Measurements from ENCODE around the gene NAIF1.

GRCh38 chr9:128102196-128102595, 35.1 kb upstream of the NAIF1 start:
- no peak for TF ChIP-seq POLR2AphosphoS5 (IDR thresholded peaks at IDR 0.05)
- TF ChIP-seq POLR2A (IDR thresholded peaks at IDR 0.05): no peak
- TF ChIP-seq CTCF (IDR thresholded peaks at IDR 0.05 in 8 of 11, conservative IDR thresholded peaks at IDR 0.05 in 3 of 11): no peak

All from spleen (tissue), 7 donors.